Natural killer cell (primary cell): ENCODE data around the gene AK9. TPM values are rescaled to one million over a fixed set of nuclear protein-coding genes. Genes with fewer than 3 reads are reported as not detected.
"Not testable (repeated sequence)": the region's sequence is repeated elsewhere in the genome, so short reads cannot be mapped to it uniquely, and the experiment has no call there.

Experiments
- ATAC-seq, 3 donors: fragments of 150-1000 bp in 2 of 3; fragments of 200-7000 bp in 1 of 3; cut with Tn5 transposase; 1 replicate in 1 of 3; 2 replicates in 2 of 3; pipeline ENCODE4 v1.10.0; 2021; ENCODE audit warnings: mild to moderate bottlenecking in 2 of 3, moderate library complexity in 2 of 3
- DNase-seq, 2 donors: peaks; one replicate each; pipeline versions ENCODE4 v3.0.0 to v3.0.0-alpha.2; 2013 to 2021; ENCODE audit warnings: mixed read lengths in 1 of 2
- H3K27ac ChIP-seq: one replicate; pipeline ENCODE4 v1.5.1; 2013; ENCODE audit warnings: mild to moderate bottlenecking, low read length
- H3K27me3 ChIP-seq: one replicate; pipeline ENCODE4 v1.6.1; 2013; ENCODE audit warnings: low read length; ENCODE audit not compliant: control insufficient read depth, insufficient read depth
- H3K36me3 ChIP-seq: one replicate; pipeline ENCODE4 v1.6.1; 2013; ENCODE audit warnings: low read length; ENCODE audit not compliant: control insufficient read depth, insufficient read depth
- H3K4me1 ChIP-seq: one replicate; pipeline ENCODE4 v1.6.1; 2013; ENCODE audit warnings: low read length; ENCODE audit not compliant: control insufficient read depth, insufficient read depth
- H3K4me3 ChIP-seq: one replicate; pipeline ENCODE4 v1.5.1; 2013; ENCODE audit warnings: low read length
- H3K9me3 ChIP-seq: one replicate; pipeline ENCODE4 v1.6.1; 2013; ENCODE audit warnings: low read length; ENCODE audit not compliant: control insufficient read depth, insufficient read depth
- H3K27ac Mint-ChIP-seq, 2 donors: one replicate each; pipeline ENCODE4 v1.8.0; 2022; ENCODE audit warnings: mild to moderate bottlenecking in 2 of 2, mixed read lengths in 2 of 2, moderate library complexity in 1 of 2
- H3K27me3 Mint-ChIP-seq, 2 donors: one replicate each; pipeline ENCODE4 v1.8.0; 2022; ENCODE audit warnings: low read depth in 2 of 2, mixed read lengths in 2 of 2
- H3K36me3 Mint-ChIP-seq: one replicate; pipeline ENCODE4 v1.8.0; 2022; ENCODE audit warnings: mixed read lengths
- H3K4me1 Mint-ChIP-seq, 2 donors: one replicate each; pipeline ENCODE4 v1.8.0; 2022; ENCODE audit warnings: mixed read lengths in 2 of 2
- H3K4me3 Mint-ChIP-seq: one replicate; pipeline ENCODE4 v1.8.0; 2022; ENCODE audit warnings: mild to moderate bottlenecking, moderate library complexity, mixed read lengths
- H3K9me3 Mint-ChIP-seq, 2 donors: one replicate each; pipeline ENCODE4 v1.8.0; 2022; ENCODE audit warnings: mixed read lengths in 2 of 2
- CTCF ChIP-seq: fragments of 200-600 bp; IDR thresholded peaks from one replicate; pipeline ENCODE4 v1.8.0; 2022; ENCODE audit warnings: antibody characterized with exemption
- WGBS: methylation state at CpG from one replicate; pipeline ENCODE4 v1.1.7; 2013; ENCODE audit warnings: missing lambda C conversion rate; ENCODE audit not compliant: insufficient coverage; 5-methylcytosine and 5-hydroxymethylcytosine counted together
- intact Hi-C: fragments of 100-400 bp; cut with micrococcal nuclease; formaldehyde crosslinking; loops from one replicate; pipeline ENCODE4 v1.14.2; 2022
- total RNA-seq, 4 donors: library from RNA; stranded (reverse); fragments of 120-200 nt in 1 of 4; gene quantifications; one replicate each; pipeline versions ENCODE4 v1.2.3 to v1.2.4, GENCODE V29; 2013 to 2022

Gene AK9
- total RNA-seq, 3 donors from 2014 or later (not counting 1 experiment from before 2014, with no cell fraction given), result 14.0 to 19.2 (median 14.2) TPM

GRCh38 chr6:109524129-109524528 lies 166.9 kb downstream of the AK9 start:
- Mint-ChIP-seq H3K4me3 (no peak overlapping the region), H3K36me3 (peaks cover 14% of the 10 kb centered on the region), H3K9me3 (peaks cover 0 to 5% of the 10 kb centered on the region in 2 donors), H3K4me1 (peaks cover 5 to 14% of the 10 kb centered on the region in 2 donors), H3K27me3 (no peaks in the 10 kb centered on the region), H3K27ac (no peak overlapping the region)
- Histone ChIP-seq H3K9me3 (no peaks in the 10 kb centered on the region), H3K4me1 (peaks cover 3% of the 10 kb centered on the region), H3K27ac (no peak overlapping the region), H3K4me3 (no peak overlapping the region), H3K36me3 (no peaks in the 10 kb centered on the region), H3K27me3 (no peaks in the 10 kb centered on the region)
- ATAC-seq, result no peak
- no peak for TF ChIP-seq CTCF
- DNase-seq, result no peak
- intact Hi-C loops, result loop anchor here (10.0 kb wide), 1 partner anchor 181 kb away; no protein-coding TSS in a partner anchor

GRCh38 chr6:109523478-109523877 lies 167.5 kb downstream of the AK9 start:
- peaks cover 3% of the 10 kb centered on the region for H3K4me1 ChIP-seq

GRCh38 chr6:109521080-109521479 lies 169.9 kb downstream of the AK9 start:
- ATAC-seq (no peak), DNase-seq (no peak)
- Histone ChIP-seq H3K4me1 (peaks cover 3% of the 10 kb centered on the region), H3K27me3 (no peaks in the 10 kb centered on the region), H3K9me3 (no peaks in the 10 kb centered on the region), H3K27ac (no peak overlapping the region), H3K36me3 (no peaks in the 10 kb centered on the region), H3K4me3 (no peak overlapping the region)
- TF ChIP-seq CTCF, result no peak
- intact Hi-C loops, result loop anchor here (10.0 kb wide), 1 partner anchor 184 kb away; no protein-coding TSS in a partner anchor
- Mint-ChIP-seq H3K4me3 (no peak overlapping the region), H3K27me3 (no peaks in the 10 kb centered on the region), H3K36me3 (peaks cover 14% of the 10 kb centered on the region), H3K9me3 (peaks cover 0 to 5% of the 10 kb centered on the region in 2 donors), H3K27ac (no peak overlapping the region), H3K4me1 (peaks cover 17 to 20% of the 10 kb centered on the region in 2 donors)
- WGBS, result 100% methylated on average over 1 of the region's 3 CpGs

More at GRCh38 chr6:109523478-109523877, 167.5 kb downstream of the AK9 start:
- H3K4me3 Mint-ChIP-seq, result no peak overlapping the region
- Histone ChIP-seq H3K36me3 (no peaks in the 10 kb centered on the region), H3K4me3 (no peak overlapping the region), H3K27me3 (no peaks in the 10 kb centered on the region), H3K27ac (no peak overlapping the region), H3K9me3 (no peaks in the 10 kb centered on the region)
- H3K36me3 Mint-ChIP-seq, result peaks cover 14% of the 10 kb centered on the region
- no peak for TF ChIP-seq CTCF
- DNase-seq, result no peak
- WGBS, result 94% methylated on average over 2 of the region's 2 CpGs
- intact Hi-C loops, result loop anchor here (10.0 kb wide), 1 partner anchor 181 kb away; no protein-coding TSS in a partner anchor
- H3K9me3 Mint-ChIP-seq, result peaks cover 0 to 5% of the 10 kb centered on the region in 2 donors
- H3K27ac Mint-ChIP-seq, result no peak overlapping the region
- H3K27me3 Mint-ChIP-seq, result no peaks in the 10 kb centered on the region
- peaks cover 5 to 14% of the 10 kb centered on the region in 2 donors for H3K4me1 Mint-ChIP-seq
- no peak for ATAC-seq

- H3K4me3 Mint-ChIP-seq, H3K27me3 Mint-ChIP-seq, DNase-seq, H3K4me1 ChIP-seq, H3K27ac ChIP-seq, H3K9me3 Mint-ChIP-seq, H3K4me3 ChIP-seq, H3K36me3 ChIP-seq, H3K9me3 ChIP-seq, H3K27me3 ChIP-seq: not testable (repeated sequence)
- intact Hi-C loops, result loop anchor here (10.0 kb wide), 1 partner anchor 185 kb away; no protein-coding TSS in a partner anchor
- peaks cover 14% of the 10 kb centered on the region for H3K36me3 Mint-ChIP-seq
- peak overlapping the region in 1 of 2 donors; percentile 15 for H3K27ac Mint-ChIP-seq
- ATAC-seq, result peak; percentile 53 to 78 (median 69)
- H3K4me1 Mint-ChIP-seq, result peaks cover 29 to 32% of the 10 kb centered on the region in 2 donors
These were observed 171.4 kb downstream of the AK9 start for GRCh38 chr6:109519647-109520046.
